Midbrain (tissue), 1 donor: ENCODE results near the gene EYA2.
A peak's percentile ranks its signal among the peaks of the same experiment; 100 is the strongest.
"Not testable (repeated sequence)": the region's sequence is repeated elsewhere in the genome, so short reads cannot be mapped to it uniquely, and the experiment has no call there.

Experiments
- DNase-seq: peaks from one replicate; lab custom pipeline; 2025; lab: John Stamatoyannopoulos, UW

The EYA2 gene

GRCh38 chr20:47175493-47175892 lies 280.9 kb downstream of the EYA2 start:
- DNase-seq = no peak

GRCh38 chr20:47176217-47176616 lies 281.6 kb downstream of the EYA2 start:
- not testable (repeated sequence) for DNase-seq

GRCh38 chr20:47178277-47178676 lies 283.6 kb downstream of the EYA2 start:
- no peak for DNase-seq

- DNase-seq = no peak
Observed at GRCh38 chr20:47178851-47179250, 284.2 kb downstream of the EYA2 start.

- DNase-seq = no peak
Observed at GRCh38 chr20:47179267-47179666, 284.6 kb downstream of the EYA2 start.

GRCh38 chr20:47181056-47181862 lies 286.6 kb downstream of the EYA2 start:
- DNase-seq = no peak

- no peak for DNase-seq
Observed at GRCh38 chr20:47183367-47183766, 288.7 kb downstream of the EYA2 start.

- DNase-seq = no peak
Observed at GRCh38 chr20:47187450-47188195, 293.0 kb downstream of the EYA2 start.

- no peak for DNase-seq
Observed at GRCh38 chr20:47188540-47188939, 293.9 kb downstream of the EYA2 start.

GRCh38 chr20:47189060-47189459 lies 294.4 kb downstream of the EYA2 start:
- DNase-seq = no peak

GRCh38 chr20:47191074-47191673 lies 296.5 kb downstream of the EYA2 start:
- DNase-seq = no peak

GRCh38 chr20:47191956-47192355 lies 297.3 kb downstream of the EYA2 start:
- DNase-seq = no peak

- DNase-seq = no peak
Observed at GRCh38 chr20:47195573-47195972, 300.9 kb downstream of the EYA2 start.

GRCh38 chr20:47196091-47197081 lies 301.7 kb downstream of the EYA2 start:
- peak; percentile 71 for DNase-seq

GRCh38 chr20:47198254-47198671 lies 303.6 kb downstream of the EYA2 start:
- no peak for DNase-seq

- no peak for DNase-seq
Observed at GRCh38 chr20:47198996-47199552, 304.4 kb downstream of the EYA2 start.

GRCh38 chr20:47201074-47201730 lies 306.6 kb downstream of the EYA2 start:
- no peak for DNase-seq

- no peak for DNase-seq
Observed at GRCh38 chr20:47202733-47203667, 308.4 kb downstream of the EYA2 start.

GRCh38 chr20:47204008-47204849 lies 309.6 kb downstream of the EYA2 start:
- DNase-seq = no peak
